H1 (cell line): ENCODE measurements around the gene SLC6A18.

Source experiments
- CTCF ChIP-seq, 3 experiments: IDR thresholded peaks; 1 replicate in 2 of 3; 2 replicates in 1 of 3; pipeline versions ENCODE4 v1.5.1 to v1.6.1; 2011; ENCODE audit warnings: low read length in 3 of 3, mild to moderate bottlenecking in 3 of 3, inconsistent platforms in 2 of 3, low read depth in 1 of 3, moderate library complexity in 1 of 3; ENCODE audit not compliant: insufficient read depth in 1 of 3; ENCODE audit errors: control extremely low read depth in 1 of 3
- EP300 ChIP-seq, 2 experiments: IDR thresholded peaks; 1 replicate in 1 of 2; 2 replicates in 1 of 2; pipeline ENCODE4 v1.6.1; 2011 to 2012; ENCODE audit warnings: low read depth in 2 of 2, low read length in 2 of 2, mild to moderate bottlenecking in 2 of 2, borderline replicate concordance in 1 of 2, inconsistent platforms in 1 of 2, moderate library complexity in 1 of 2
- EZH2 ChIP-seq: fragments of 200-600 bp; sonication (generic); IDR thresholded peaks from 2 replicates; pipeline ENCODE4 v1.7.1; 2012; ENCODE audit warnings: low read depth, mild to moderate bottlenecking, moderate library complexity, low read length, inconsistent platforms; ENCODE audit not compliant: severe bottlenecking
- GTF2F1 ChIP-seq: IDR thresholded peaks from 2 replicates; pipeline ENCODE4 v1.6.1; 2012; ENCODE audit warnings: low read depth, low read length, improper control_type of control experiment, borderline replicate concordance
- MAFK ChIP-seq: IDR thresholded peaks from 2 replicates; pipeline ENCODE4 v1.6.1; 2012; ENCODE audit warnings: low read depth, mild to moderate bottlenecking, improper control_type of control experiment, low read length
- POLR2A ChIP-seq, 2 experiments: IDR thresholded peaks; 1 replicate in 1 of 2; 2 replicates in 1 of 2; pipeline ENCODE4 v1.6.1; 2011; ENCODE audit warnings: low read depth in 2 of 2, low read length in 2 of 2, mild to moderate bottlenecking in 2 of 2; ENCODE audit errors: control extremely low read depth in 1 of 2
- POLR2AphosphoS5 ChIP-seq: IDR thresholded peaks from 2 replicates; pipeline ENCODE4 v1.6.1; 2011; ENCODE audit warnings: low read depth, low read length
- RAD21 ChIP-seq, 2 experiments: IDR thresholded peaks in 1 of 2; conservative IDR thresholded peaks in 1 of 2; 2 replicates each; pipeline ENCODE4 v1.6.1; 2011; ENCODE audit warnings: low read depth in 2 of 2, low read length in 2 of 2, improper control_type of control experiment in 1 of 2, inconsistent platforms in 1 of 2, mild to moderate bottlenecking in 1 of 2, moderate library complexity in 1 of 2
- RBBP5 ChIP-seq: IDR thresholded peaks from 2 replicates; pipeline ENCODE4 v1.7.1; 2012; ENCODE audit warnings: low read depth, mild to moderate bottlenecking, inconsistent platforms, low read length, moderate library complexity, borderline replicate concordance
- SAP30 ChIP-seq: fragments of 300-600 bp; sonication (generic); IDR thresholded peaks from 2 replicates; pipeline ENCODE4 v1.7.1; 2012; ENCODE audit warnings: low read length, moderate library complexity, mild to moderate bottlenecking, inconsistent platforms; ENCODE audit not compliant: insufficient read depth, insufficient replicate concordance
- TAF1 ChIP-seq: IDR thresholded peaks from 2 replicates; pipeline ENCODE4 v1.6.1; 2011; ENCODE audit warnings: mild to moderate bottlenecking, low read depth, low read length
- TF ChIP-seq, protein P1 (sequence below): IDR thresholded peaks from 2 replicates; pipeline ENCODE4 v1.6.1; 2012; ENCODE audit warnings: inconsistent platforms

- TF ChIP-seq CTCF (IDR thresholded peaks at IDR 0.05; ENCODE audit: control extremely low read depth in 1 of 3, insufficient read depth in 1 of 3, low read depth in 1 of 3, low read length in 3 of 3) (no peak), SAP30 (no peak), GTF2F1 (no peak), POLR2A (IDR thresholded peaks at IDR 0.05; ENCODE audit: control extremely low read depth in 1 of 2, low read depth in 2 of 2, low read length in 2 of 2) (no peak), RAD21 (IDR thresholded peaks at IDR 0.05 in 1 of 2, conservative IDR thresholded peaks at IDR 0.05 in 1 of 2; ENCODE audit: low read depth in 2 of 2, low read length in 2 of 2) (no peak), RBBP5 (no peak), MAFK (no peak), EP300 (IDR thresholded peaks at IDR 0.05; ENCODE audit: borderline replicate concordance in 1 of 2, low read depth in 2 of 2, low read length in 2 of 2) (no peak), EZH2 (no peak), POLR2AphosphoS5 (no peak), TAF1 (no peak)
- TF ChIP-seq, protein P1, sequence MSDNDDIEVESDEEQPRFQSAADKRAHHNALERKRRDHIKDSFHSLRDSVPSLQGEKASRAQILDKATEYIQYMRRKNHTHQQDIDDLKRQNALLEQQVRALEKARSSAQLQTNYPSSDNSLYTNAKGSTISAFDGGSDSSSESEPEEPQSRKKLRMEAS: no peak
Observed at GRCh38 chr5:1182360-1182632, 42.9 kb upstream of the SLC6A18 start.
